ENCODE measurements around the gene PACSIN3.
"Not testable (repeated sequence)": the region's sequence is repeated elsewhere in the genome, so short reads cannot be mapped to it uniquely, and the experiment has no call there.

Gene PACSIN3

DNA sequence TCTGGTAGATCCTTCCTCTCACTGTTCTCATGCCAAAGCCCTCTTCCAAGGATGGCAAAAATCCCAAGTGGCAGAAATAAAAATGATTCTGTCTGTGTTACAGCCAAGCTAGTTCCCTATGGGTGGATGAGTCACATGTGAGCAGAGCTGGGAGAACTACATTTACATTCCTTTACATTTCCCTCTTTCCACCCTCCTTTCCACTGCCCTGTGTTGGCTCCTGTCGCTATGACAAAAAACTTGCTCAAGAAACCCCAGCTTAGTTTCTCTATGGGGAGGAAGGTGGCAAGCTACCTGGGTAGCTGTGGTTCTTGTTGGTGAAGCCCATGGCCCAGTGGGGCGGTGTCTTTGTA, 18.4 kb upstream of the PACSIN3 start:
- Histone ChIP-seq H3K4me1 (ENCODE audit: insufficient read depth, low read length) (no peaks in the 10 kb centered on the region), H3K9ac (ENCODE audit: low read depth, low read length) (no peak overlapping the region), H3K9me3 (ENCODE audit: insufficient read depth, low read length, severe bottlenecking) (no peaks in the 10 kb centered on the region), H3K4me2 (ENCODE audit: insufficient read depth, low read length) (no peak overlapping the region), H3K4me3 (ENCODE audit: low read depth in 1 of 2, low read length in 2 of 2) (no peak overlapping the region), H3K79me2 (ENCODE audit: insufficient read depth, low read length) (no peaks in the 10 kb centered on the region), H3K27ac (ENCODE audit: low read length) (no peak overlapping the region), H3K27me3 (ENCODE audit: insufficient read depth, low read length, poor library complexity) (no peaks in the 10 kb centered on the region), H4K20me1 (ENCODE audit: insufficient read depth, low read length) (no peaks in the 10 kb centered on the region), H3K36me3 (ENCODE audit: insufficient read depth, low read length) (no peaks in the 10 kb centered on the region), H2AFZ (ENCODE audit: low read depth, low read length) (no peak overlapping the region)
- TF ChIP-seq, protein P1, sequence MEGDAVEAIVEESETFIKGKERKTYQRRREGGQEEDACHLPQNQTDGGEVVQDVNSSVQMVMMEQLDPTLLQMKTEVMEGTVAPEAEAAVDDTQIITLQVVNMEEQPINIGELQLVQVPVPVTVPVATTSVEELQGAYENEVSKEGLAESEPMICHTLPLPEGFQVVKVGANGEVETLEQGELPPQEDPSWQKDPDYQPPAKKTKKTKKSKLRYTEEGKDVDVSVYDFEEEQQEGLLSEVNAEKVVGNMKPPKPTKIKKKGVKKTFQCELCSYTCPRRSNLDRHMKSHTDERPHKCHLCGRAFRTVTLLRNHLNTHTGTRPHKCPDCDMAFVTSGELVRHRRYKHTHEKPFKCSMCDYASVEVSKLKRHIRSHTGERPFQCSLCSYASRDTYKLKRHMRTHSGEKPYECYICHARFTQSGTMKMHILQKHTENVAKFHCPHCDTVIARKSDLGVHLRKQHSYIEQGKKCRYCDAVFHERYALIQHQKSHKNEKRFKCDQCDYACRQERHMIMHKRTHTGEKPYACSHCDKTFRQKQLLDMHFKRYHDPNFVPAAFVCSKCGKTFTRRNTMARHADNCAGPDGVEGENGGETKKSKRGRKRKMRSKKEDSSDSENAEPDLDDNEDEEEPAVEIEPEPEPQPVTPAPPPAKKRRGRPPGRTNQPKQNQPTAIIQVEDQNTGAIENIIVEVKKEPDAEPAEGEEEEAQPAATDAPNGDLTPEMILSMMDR (IDR thresholded peaks at IDR 0.05; ENCODE audit: borderline replicate concordance, extremely low read depth, low read length, poor library complexity, severe bottlenecking): no peak
- no peak for TF ChIP-seq EZH2 (IDR thresholded peaks at IDR 0.05; ENCODE audit: borderline replicate concordance, low read depth, low read length, severe bottlenecking)
- ATAC-seq (ENCODE audit: insufficient read depth, low read depth): no peak
- DNase-seq: no peak

DNA sequence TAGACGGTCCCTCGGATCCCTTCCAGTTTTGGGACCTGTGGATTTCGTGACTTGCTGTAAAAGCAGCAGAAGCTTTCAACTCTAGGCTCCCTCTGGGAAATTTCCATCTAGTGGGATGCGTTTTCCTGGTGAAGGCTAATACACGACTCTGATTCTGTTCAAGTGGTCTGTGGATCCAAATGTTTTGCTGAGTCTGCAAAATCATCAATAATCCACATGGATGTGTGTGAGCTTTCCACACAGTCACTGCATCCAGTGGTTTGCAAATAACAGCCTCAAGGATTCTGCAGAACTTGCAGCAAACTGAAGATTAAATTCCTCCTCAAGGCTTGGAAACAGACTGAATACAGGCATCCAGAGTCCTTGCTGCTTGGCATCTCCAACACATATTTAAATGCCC, 16.3 kb upstream of the PACSIN3 start:
- no peaks in the 10 kb centered on the region for H3K27me3 ChIP-seq (ENCODE audit: insufficient read depth, low read length, poor library complexity)
- no peak for DNase-seq
- no peaks in the 10 kb centered on the region for H3K4me1 ChIP-seq (ENCODE audit: insufficient read depth, low read length)
- H3K4me3 ChIP-seq (ENCODE audit: low read depth in 1 of 2, low read length in 2 of 2): no peak overlapping the region
- no peak overlapping the region for H3K4me2 ChIP-seq (ENCODE audit: insufficient read depth, low read length)
- H2AFZ ChIP-seq (ENCODE audit: low read depth, low read length): no peak overlapping the region
- no peaks in the 10 kb centered on the region for H3K79me2 ChIP-seq (ENCODE audit: insufficient read depth, low read length)
- no peak overlapping the region for H3K9ac ChIP-seq (ENCODE audit: low read depth, low read length)
- ATAC-seq (ENCODE audit: insufficient read depth, low read depth): no peak
- H3K27ac ChIP-seq (ENCODE audit: low read length): no peak overlapping the region
- no peak for TF ChIP-seq EZH2 (IDR thresholded peaks at IDR 0.05; ENCODE audit: borderline replicate concordance, low read depth, low read length, severe bottlenecking)
- TF ChIP-seq, protein P1 (IDR thresholded peaks at IDR 0.05; ENCODE audit: borderline replicate concordance, extremely low read depth, low read length, poor library complexity, severe bottlenecking): no peak
- H4K20me1 ChIP-seq (ENCODE audit: insufficient read depth, low read length): no peaks in the 10 kb centered on the region
- H3K9me3 ChIP-seq (ENCODE audit: insufficient read depth, low read length, severe bottlenecking): no peaks in the 10 kb centered on the region
- H3K36me3 ChIP-seq (ENCODE audit: insufficient read depth, low read length): no peaks in the 10 kb centered on the region

DNA sequence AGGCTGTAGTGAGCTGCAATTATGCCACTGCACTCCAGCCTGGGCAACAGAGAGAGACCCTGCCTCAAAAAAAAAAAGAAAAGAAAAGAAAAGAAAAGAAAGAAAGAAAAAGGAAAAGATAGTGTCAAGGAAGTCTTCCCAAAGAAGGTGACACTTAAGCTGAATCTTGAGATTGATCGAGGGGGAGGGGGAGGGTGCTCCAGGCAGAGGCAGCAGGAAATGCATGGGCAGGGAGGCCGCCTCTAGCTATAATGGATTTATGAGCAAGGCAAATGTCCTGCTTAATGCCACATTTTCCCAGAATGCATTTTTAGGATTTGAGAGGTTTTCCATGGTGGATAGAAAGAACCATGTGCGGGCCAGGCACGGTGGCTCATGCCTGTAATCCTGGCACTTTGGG, 14.8 kb upstream of the PACSIN3 start:
- Histone ChIP-seq H3K4me3 (ENCODE audit: low read depth in 1 of 2, low read length in 2 of 2) (no peak overlapping the region), H3K4me1 (ENCODE audit: insufficient read depth, low read length) (no peaks in the 10 kb centered on the region), H3K27me3 (ENCODE audit: insufficient read depth, low read length, poor library complexity) (no peaks in the 10 kb centered on the region), H4K20me1 (ENCODE audit: insufficient read depth, low read length) (no peaks in the 10 kb centered on the region), H2AFZ (ENCODE audit: low read depth, low read length) (no peak overlapping the region), H3K4me2 (ENCODE audit: insufficient read depth, low read length) (no peak overlapping the region), H3K36me3 (ENCODE audit: insufficient read depth, low read length) (no peaks in the 10 kb centered on the region), H3K79me2 (ENCODE audit: insufficient read depth, low read length) (no peaks in the 10 kb centered on the region), H3K9me3 (ENCODE audit: insufficient read depth, low read length, severe bottlenecking) (no peaks in the 10 kb centered on the region), H3K27ac (ENCODE audit: low read length) (no peak overlapping the region), H3K9ac (ENCODE audit: low read depth, low read length) (no peak overlapping the region)
- DNase-seq: no peak
- ATAC-seq (ENCODE audit: insufficient read depth, low read depth): no peak
- TF ChIP-seq EZH2 (IDR thresholded peaks at IDR 0.05; ENCODE audit: borderline replicate concordance, low read depth, low read length, severe bottlenecking): no peak
- TF ChIP-seq, protein P1 (IDR thresholded peaks at IDR 0.05; ENCODE audit: borderline replicate concordance, extremely low read depth, low read length, poor library complexity, severe bottlenecking): no peak

GRCh38 chr11:47198161-47198560, 11.9 kb upstream of the PACSIN3 start:
- H4K20me1 ChIP-seq (ENCODE audit: insufficient read depth, low read length); H3K4me2 ChIP-seq (ENCODE audit: insufficient read depth, low read length); H3K27me3 ChIP-seq (ENCODE audit: insufficient read depth, low read length, poor library complexity); H2AFZ ChIP-seq (ENCODE audit: low read depth, low read length); H3K79me2 ChIP-seq (ENCODE audit: insufficient read depth, low read length); H3K36me3 ChIP-seq (ENCODE audit: insufficient read depth, low read length); H3K9ac ChIP-seq (ENCODE audit: low read depth, low read length); DNase-seq; H3K4me1 ChIP-seq (ENCODE audit: insufficient read depth, low read length); ATAC-seq (ENCODE audit: insufficient read depth, low read depth); H3K27ac ChIP-seq (ENCODE audit: low read length); H3K9me3 ChIP-seq (ENCODE audit: insufficient read depth, low read length, severe bottlenecking); H3K4me3 ChIP-seq (ENCODE audit: low read depth in 1 of 2, low read length in 2 of 2): not testable (repeated sequence)

Measured in DND-41 (cell line).